Astrocyte (in vitro differentiated cells and primary cell): Measurements from ENCODE around the gene CACNA1D. TPM values are rescaled to one million over a fixed set of nuclear protein-coding genes. Genes with fewer than 3 reads are reported as not detected.

Source experiments
- DNase-seq: peaks from one replicate; pipeline ENCODE4 v3.0.0-alpha.2; 2010; ENCODE audit warnings: low read depth
- FAIRE-seq: peaks from 2 replicates; lab custom pipeline; 2011; peaks lifted over from hg19 to GRCh38; lab: Jason Lieb, UNC
- H2AFZ ChIP-seq: 2 replicates; pipeline ENCODE4 v1.6.0; 2012; ENCODE audit warnings: low read depth, low read length, inconsistent platforms
- H3K27ac ChIP-seq: 2 replicates; pipeline ENCODE4 v1.5.1; 2011; ENCODE audit warnings: low read depth, low read length, inconsistent platforms
- H3K27me3 ChIP-seq: 2 replicates; pipeline ENCODE4 v1.6.0; 2011; ENCODE audit warnings: low read length, inconsistent platforms; ENCODE audit not compliant: insufficient read depth
- H3K36me3 ChIP-seq: 2 replicates; pipeline ENCODE4 v1.5.1; 2011; ENCODE audit warnings: low read length, inconsistent platforms; ENCODE audit not compliant: insufficient read depth
- H3K4me1 ChIP-seq: 2 replicates; pipeline ENCODE4 v1.5.1; 2011; ENCODE audit warnings: low read length, inconsistent platforms; ENCODE audit not compliant: insufficient read depth
- H3K4me2 ChIP-seq: 2 replicates; pipeline ENCODE4 v1.6.0; 2012; ENCODE audit warnings: low read length, inconsistent platforms
- H3K4me3 ChIP-seq: 2 replicates; pipeline ENCODE4 v1.5.1; 2011; ENCODE audit warnings: low read depth, mild to moderate bottlenecking, low read length, inconsistent platforms; ENCODE audit not compliant: insufficient read depth
- H3K79me2 ChIP-seq: 2 replicates; pipeline ENCODE4 v1.6.0; 2012; ENCODE audit warnings: mild to moderate bottlenecking, low read length, inconsistent platforms; ENCODE audit not compliant: insufficient read depth
- H3K9ac ChIP-seq: 2 replicates; pipeline ENCODE4 v1.6.0; 2012; ENCODE audit warnings: mild to moderate bottlenecking, low read length, inconsistent platforms
- H3K9me3 ChIP-seq: 2 replicates; pipeline ENCODE4 v1.5.1; 2012; ENCODE audit warnings: low read depth, mild to moderate bottlenecking, low read length, inconsistent platforms; ENCODE audit not compliant: insufficient read depth
- H4K20me1 ChIP-seq: 2 replicates; pipeline ENCODE4 v1.6.0; 2012; ENCODE audit warnings: low read length, inconsistent platforms; ENCODE audit not compliant: insufficient read depth
- H3K27ac Mint-ChIP-seq: one replicate; pipeline ENCODE4 v1.8.0; 2021; ENCODE audit warnings: mild to moderate bottlenecking, mixed read lengths; ENCODE audit not compliant: unreplicated experiment
- H3K27me3 Mint-ChIP-seq: one replicate; pipeline ENCODE4 v1.8.0; 2021; ENCODE audit warnings: low read depth, mixed read lengths; ENCODE audit not compliant: unreplicated experiment
- H3K36me3 Mint-ChIP-seq: one replicate; pipeline ENCODE4 v1.8.0; 2021; ENCODE audit warnings: low read depth, mixed read lengths; ENCODE audit not compliant: unreplicated experiment
- H3K4me1 Mint-ChIP-seq: one replicate; pipeline ENCODE4 v1.8.0; 2021; ENCODE audit warnings: low read depth, mixed read lengths; ENCODE audit not compliant: unreplicated experiment
- H3K4me3 Mint-ChIP-seq: one replicate; pipeline ENCODE4 v1.8.0; 2021; ENCODE audit warnings: mild to moderate bottlenecking, moderate library complexity, mixed read lengths; ENCODE audit not compliant: unreplicated experiment
- H3K9me3 Mint-ChIP-seq: one replicate; pipeline ENCODE4 v1.8.0; 2021; ENCODE audit warnings: mild to moderate bottlenecking, mixed read lengths; ENCODE audit not compliant: unreplicated experiment
- EZH2 ChIP-seq: IDR thresholded peaks from 2 replicates; pipeline ENCODE4 v1.6.1; 2012; ENCODE audit warnings: mild to moderate bottlenecking, low read length, inconsistent platforms; ENCODE audit not compliant: insufficient read depth
- total RNA-seq: library from RNA; stranded (reverse); gene quantifications from 2 replicates; pipeline ENCODE4 v1.2.1, GENCODE V29; 2021
- TF ChIP-seq, protein P1 (sequence below): IDR thresholded peaks from 2 replicates; pipeline ENCODE4 v1.5.1; 2011; ENCODE audit warnings: low read depth, mild to moderate bottlenecking, inconsistent platforms, low read length, moderate library complexity; ENCODE audit not compliant: insufficient read depth

Gene CACNA1D
- total RNA-seq, 1 donor from 2014 or later: 0.41 TPM

DNA sequence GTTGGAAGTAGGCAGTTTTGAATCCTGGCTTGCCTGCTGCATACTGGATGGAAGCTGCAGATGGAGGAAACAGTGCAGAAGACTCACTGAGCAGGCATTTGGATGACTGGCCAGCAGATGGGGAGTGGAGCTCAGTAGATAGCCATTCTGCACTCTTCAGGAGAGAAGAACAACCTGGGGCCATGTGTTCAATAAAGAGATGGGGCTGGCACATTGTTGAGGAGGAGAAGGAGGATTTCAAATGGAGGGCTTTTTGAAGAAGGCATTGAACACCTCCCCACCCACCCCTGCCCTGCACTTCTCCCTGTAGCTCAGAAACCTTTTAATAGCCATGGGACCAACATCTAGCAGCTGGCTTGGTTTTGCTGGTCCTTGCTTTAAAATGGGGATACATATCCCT, 109.8 kb downstream of the CACNA1D start:
- TF ChIP-seq, protein P1, sequence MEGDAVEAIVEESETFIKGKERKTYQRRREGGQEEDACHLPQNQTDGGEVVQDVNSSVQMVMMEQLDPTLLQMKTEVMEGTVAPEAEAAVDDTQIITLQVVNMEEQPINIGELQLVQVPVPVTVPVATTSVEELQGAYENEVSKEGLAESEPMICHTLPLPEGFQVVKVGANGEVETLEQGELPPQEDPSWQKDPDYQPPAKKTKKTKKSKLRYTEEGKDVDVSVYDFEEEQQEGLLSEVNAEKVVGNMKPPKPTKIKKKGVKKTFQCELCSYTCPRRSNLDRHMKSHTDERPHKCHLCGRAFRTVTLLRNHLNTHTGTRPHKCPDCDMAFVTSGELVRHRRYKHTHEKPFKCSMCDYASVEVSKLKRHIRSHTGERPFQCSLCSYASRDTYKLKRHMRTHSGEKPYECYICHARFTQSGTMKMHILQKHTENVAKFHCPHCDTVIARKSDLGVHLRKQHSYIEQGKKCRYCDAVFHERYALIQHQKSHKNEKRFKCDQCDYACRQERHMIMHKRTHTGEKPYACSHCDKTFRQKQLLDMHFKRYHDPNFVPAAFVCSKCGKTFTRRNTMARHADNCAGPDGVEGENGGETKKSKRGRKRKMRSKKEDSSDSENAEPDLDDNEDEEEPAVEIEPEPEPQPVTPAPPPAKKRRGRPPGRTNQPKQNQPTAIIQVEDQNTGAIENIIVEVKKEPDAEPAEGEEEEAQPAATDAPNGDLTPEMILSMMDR: no peak
- no peak for TF ChIP-seq EZH2

DNA sequence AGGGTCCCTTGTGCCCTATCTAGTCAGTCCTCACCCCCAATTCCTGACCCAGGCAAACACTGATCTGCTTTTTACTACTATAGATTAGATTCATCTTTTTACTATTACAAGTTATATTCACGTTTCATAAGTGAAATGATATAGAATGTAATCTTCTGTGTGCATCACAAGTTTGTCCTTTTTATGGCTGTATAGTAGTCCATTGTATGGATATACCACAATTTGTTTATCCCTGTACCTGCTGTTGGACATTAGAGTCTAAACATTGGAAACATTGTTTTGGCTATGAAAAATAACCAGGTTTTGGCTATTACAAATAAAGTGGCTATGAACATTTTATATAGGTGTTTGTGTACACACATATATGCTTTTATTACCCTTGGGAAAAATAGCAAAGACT, 112.4 kb downstream of the CACNA1D start:
- TF ChIP-seq EZH2: no peak
- TF ChIP-seq, protein P1: no peak
- FAIRE-seq: no peak
- Histone ChIP-seq H3K9ac (no peak overlapping the region), H3K36me3 (no peaks in the 10 kb centered on the region), H3K27me3 (peaks cover 3% of the 10 kb centered on the region), H3K9me3 (no peaks in the 10 kb centered on the region), H3K4me3 (no peak overlapping the region), H3K4me1 (no peaks in the 10 kb centered on the region), H3K4me2 (no peak overlapping the region), H4K20me1 (no peaks in the 10 kb centered on the region), H3K79me2 (no peaks in the 10 kb centered on the region), H2AFZ (no peak overlapping the region), H3K27ac (no peak overlapping the region)
- Mint-ChIP-seq H3K9me3 (peaks cover 6% of the 10 kb centered on the region), H3K4me1 (no peaks in the 10 kb centered on the region), H3K36me3 (no peaks in the 10 kb centered on the region), H3K4me3 (no peak overlapping the region), H3K27me3 (peaks cover 10% of the 10 kb centered on the region), H3K27ac (no peak overlapping the region)
- DNase-seq: no peak

More for the DNA sequence above, 109.8 kb downstream of the CACNA1D start:
- Histone ChIP-seq H3K4me2 (no peak overlapping the region), H3K27ac (no peak overlapping the region), H3K36me3 (no peaks in the 10 kb centered on the region), H3K27me3 (peaks cover 3% of the 10 kb centered on the region), H3K9ac (no peak overlapping the region), H3K79me2 (no peaks in the 10 kb centered on the region), H2AFZ (no peak overlapping the region), H3K9me3 (no peaks in the 10 kb centered on the region), H3K4me1 (no peaks in the 10 kb centered on the region), H4K20me1 (no peaks in the 10 kb centered on the region), H3K4me3 (no peak overlapping the region)
- DNase-seq: no peak
- Mint-ChIP-seq H3K9me3 (peaks cover 4% of the 10 kb centered on the region), H3K4me1 (no peaks in the 10 kb centered on the region), H3K4me3 (no peak overlapping the region), H3K36me3 (no peaks in the 10 kb centered on the region), H3K27ac (no peak overlapping the region), H3K27me3 (peaks cover 15% of the 10 kb centered on the region)
- no peak for FAIRE-seq

DNA sequence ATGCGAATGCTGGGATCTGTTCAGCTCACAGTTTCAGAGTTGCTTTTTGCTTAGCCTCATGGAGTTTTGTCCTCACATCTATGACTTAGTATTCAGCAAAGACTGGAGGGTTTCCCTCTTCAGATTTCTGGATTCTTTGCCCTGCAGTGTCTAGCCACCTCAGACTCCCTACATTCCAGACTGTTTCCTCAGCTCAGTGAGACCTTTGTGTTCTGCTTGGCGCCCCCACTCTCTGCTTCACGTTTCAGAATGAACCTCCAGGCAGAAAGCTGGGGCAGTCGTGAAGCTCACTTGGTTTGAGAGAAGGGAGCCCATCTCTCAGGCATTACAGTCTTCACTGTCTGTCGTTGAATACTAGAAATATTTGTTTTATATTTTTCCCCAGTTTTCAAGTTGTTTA, 118.1 kb downstream of the CACNA1D start:
- Histone ChIP-seq H2AFZ (no peak overlapping the region), H3K36me3 (no peaks in the 10 kb centered on the region), H3K4me3 (no peak overlapping the region), H4K20me1 (no peaks in the 10 kb centered on the region), H3K9ac (no peak overlapping the region), H3K4me1 (no peaks in the 10 kb centered on the region), H3K79me2 (no peaks in the 10 kb centered on the region), H3K27ac (no peak overlapping the region), H3K4me2 (no peak overlapping the region), H3K9me3 (no peaks in the 10 kb centered on the region), H3K27me3 (no peaks in the 10 kb centered on the region)
- peaks cover 2% of the 10 kb centered on the region for H3K9me3 Mint-ChIP-seq
- TF ChIP-seq, protein P1: no peak
- no peak for TF ChIP-seq EZH2
- peaks cover 16% of the 10 kb centered on the region for H3K4me1 Mint-ChIP-seq
- no peaks in the 10 kb centered on the region for H3K36me3 Mint-ChIP-seq
- FAIRE-seq: no peak
- no peak for DNase-seq
- H3K4me3 Mint-ChIP-seq: no peak overlapping the region
- no peaks in the 10 kb centered on the region for H3K27me3 Mint-ChIP-seq
- peak overlapping the region; percentile 73 for H3K27ac Mint-ChIP-seq
